GM23338 (cell line): ENCODE results near the gene GLYATL1B. TPM values are rescaled to one million over a fixed set of nuclear protein-coding genes. Genes with fewer than 3 reads are reported as not detected.

Experiments used
- ATAC-seq: fragments of 200-7000 bp; cut with Tn5 transposase; 3 replicates; pipeline ENCODE4 v1.9.1; 2020
- DNase-seq: peaks from one replicate; pipeline ENCODE4 v3.0.0-alpha.2; 2015; ENCODE audit warnings: low spot score
- H2AFZ ChIP-seq: fragments of 200-600 bp; sonication (generic); 2 replicates; pipeline ENCODE4 v1.8.0; 2016; ENCODE audit warnings: antibody characterized with exemption, mild to moderate bottlenecking, moderate library complexity
- H3F3A ChIP-seq: fragments of 200-600 bp; sonication (generic); replicated peaks from 2 replicates; pipeline ENCODE4 v1.8.0; 2017; ENCODE audit warnings: antibody characterized with exemption, mixed run types, low read depth
- H3K27ac ChIP-seq: fragments of 200-600 bp; sonication (generic); 2 replicates; pipeline ENCODE4 v1.6.1; 2016; ENCODE audit warnings: low read depth
- H3K27me3 ChIP-seq: fragments of 200-600 bp; sonication (generic); 2 replicates; pipeline ENCODE4 v1.8.0; 2016; ENCODE audit warnings: mild to moderate bottlenecking, mixed run types, moderate library complexity; ENCODE audit not compliant: insufficient read depth
- H3K36me3 ChIP-seq: fragments of 200-600 bp; sonication (generic); 2 replicates; pipeline ENCODE4 v1.8.0; 2016; ENCODE audit warnings: mild to moderate bottlenecking; ENCODE audit not compliant: insufficient read depth
- H3K4me1 ChIP-seq: fragments of 200-600 bp; sonication (generic); 2 replicates; pipeline ENCODE4 v1.8.0; 2016; ENCODE audit warnings: mild to moderate bottlenecking, moderate library complexity; ENCODE audit not compliant: insufficient read depth
- H3K4me2 ChIP-seq: fragments of 200-600 bp; sonication (generic); 2 replicates; pipeline ENCODE4 v1.7.1; 2017; ENCODE audit warnings: mixed run types
- H3K4me3 ChIP-seq: fragments of 200-600 bp; sonication (generic); 2 replicates; pipeline ENCODE4 v1.6.1; 2016; ENCODE audit warnings: mixed run types
- H3K79me2 ChIP-seq: fragments of 200-600 bp; sonication (generic); replicated peaks from 2 replicates; pipeline ENCODE4 v1.8.0; 2017; ENCODE audit warnings: mild to moderate bottlenecking; ENCODE audit not compliant: insufficient read depth
- H3K9me2 ChIP-seq: fragments of 200-600 bp; sonication (generic); 2 replicates; pipeline ENCODE4 v1.8.0; 2017; ENCODE audit not compliant: insufficient read depth
- H4K20me1 ChIP-seq: fragments of 200-600 bp; sonication (generic); replicated peaks from 2 replicates; pipeline ENCODE4 v1.8.0; 2017; ENCODE audit warnings: mild to moderate bottlenecking; ENCODE audit not compliant: insufficient read depth
- H3K27ac Mint-ChIP-seq: 2 replicates; pipeline ENCODE4 v1.8.0; 2020; ENCODE audit warnings: inconsistent platforms, mild to moderate bottlenecking, moderate library complexity, mixed read lengths
- H3K27me3 Mint-ChIP-seq: 3 replicates; pipeline ENCODE4 v1.8.0; 2022; ENCODE audit warnings: low read depth, mild to moderate bottlenecking, moderate library complexity, mixed read lengths, inconsistent platforms; ENCODE audit not compliant: insufficient read depth, poor library complexity
- H3K36me3 Mint-ChIP-seq: 3 replicates; pipeline ENCODE4 v1.8.0; 2021; ENCODE audit warnings: low read depth, mild to moderate bottlenecking, inconsistent platforms, moderate library complexity, mixed read lengths
- H3K4me1 Mint-ChIP-seq: 3 replicates; pipeline ENCODE4 v1.8.0; 2020; ENCODE audit warnings: mild to moderate bottlenecking, inconsistent platforms, mixed read lengths
- H3K4me3 Mint-ChIP-seq: 3 replicates; pipeline ENCODE4 v1.8.0; 2021; ENCODE audit warnings: moderate library complexity, mild to moderate bottlenecking, inconsistent platforms, mixed read lengths
- H3K9me3 Mint-ChIP-seq: 3 replicates; pipeline ENCODE4 v1.8.0; 2020; ENCODE audit warnings: moderate library complexity, mild to moderate bottlenecking, inconsistent platforms, mixed read lengths
- CREB1 ChIP-seq: fragments of 250-450 bp; sonication (Bioruptor Pico); IDR thresholded peaks from 2 replicates; pipeline ENCODE4 v1.5.0; 2020; ENCODE audit warnings: low read depth, mild to moderate bottlenecking, moderate library complexity
- CTCF ChIP-seq, 2 experiments: fragments of 200-600 bp in 1 of 2; sonication (generic) in 1 of 2; conservative IDR thresholded peaks; 2 replicates each; pipeline versions ENCODE4 v1.5.1 to v1.6.1; 2016 to 2017; ENCODE audit warnings: antibody characterized with exemption in 2 of 2, low read depth in 2 of 2, mild to moderate bottlenecking in 2 of 2, moderate library complexity in 1 of 2
- ETS1 ChIP-seq: IDR thresholded peaks from 2 replicates; pipeline ENCODE4 v1.6.1; 2016; ENCODE audit warnings: antibody characterized with exemption
- EZH2 ChIP-seq: fragments of 200-600 bp; sonication (generic); IDR thresholded peaks from one replicate; pipeline ENCODE4 v1.8.0; 2017; ENCODE audit warnings: antibody characterized with exemption, mild to moderate bottlenecking, low read depth; ENCODE audit not compliant: unreplicated experiment
- EZH2phosphoT487 ChIP-seq: fragments of 200-600 bp; sonication (generic); IDR thresholded peaks from one replicate; pipeline ENCODE4 v1.8.1; 2018; ENCODE audit warnings: antibody characterized with exemption; ENCODE audit not compliant: unreplicated experiment
- JUNB ChIP-seq: IDR thresholded peaks from one replicate; pipeline ENCODE4 v1.6.1; 2016; ENCODE audit warnings: antibody characterized with exemption; ENCODE audit not compliant: unreplicated experiment
- NANOG ChIP-seq: IDR thresholded peaks from 2 replicates; pipeline ENCODE4 v1.6.1; 2016; ENCODE audit warnings: antibody characterized with exemption, borderline replicate concordance
- POLR2AphosphoS5 ChIP-seq: IDR thresholded peaks from 2 replicates; pipeline ENCODE4 v1.6.1; 2016; ENCODE audit warnings: antibody characterized with exemption, low read depth
- REST ChIP-seq: IDR thresholded peaks from one replicate; pipeline ENCODE4 v1.6.1; 2018; ENCODE audit warnings: antibody characterized with exemption; ENCODE audit not compliant: unreplicated experiment
- STAT1 ChIP-seq: IDR thresholded peaks from one replicate; pipeline ENCODE4 v1.6.1; 2016; ENCODE audit warnings: antibody characterized with exemption; ENCODE audit not compliant: unreplicated experiment
- ZNF114 ChIP-seq: fragments of 250-450 bp; sonication (Bioruptor Pico); IDR thresholded peaks from 2 replicates; pipeline ENCODE4 v1.5.0; 2020; ENCODE audit warnings: mild to moderate bottlenecking, moderate library complexity
- ZNF331 ChIP-seq: fragments of 250-450 bp; sonication (Bioruptor Pico); IDR thresholded peaks from 2 replicates; pipeline ENCODE4 v1.5.0; 2020; ENCODE audit warnings: low read depth, mild to moderate bottlenecking, moderate library complexity
- ZNF462 ChIP-seq: fragments of 250-450 bp; sonication (Bioruptor Pico); IDR thresholded peaks from 2 replicates; pipeline ENCODE4 v1.5.0; 2020; ENCODE audit warnings: mild to moderate bottlenecking, moderate library complexity
- polyA plus RNA-seq: library from polyadenylated mRNA; unstranded; fragments of >200 nt; fragmentation: Nextera tagmentation; extraction: Ambion mirVana; gene quantifications from 2 replicates; pipeline ENCODE4 v1.2.1, GENCODE V29; 2016
- total RNA-seq: library from RNA; depleted of rRNA; stranded (reverse); fragments of >200 nt; shearing (Covaris generic); gene quantifications from 2 replicates; pipeline ENCODE4 v1.2.3, GENCODE V29; 2014

The GLYATL1B gene
- total and polyA plus RNA-seq, 2 experiments from 2014 or later = 0.27 to 0.90 TPM

GRCh38 chr11:59069087-59069486 is 17.0 kb upstream of the GLYATL1B start:
- no peaks in the 10 kb centered on the region for H3K36me3 ChIP-seq
- no peaks in the 10 kb centered on the region for H3K79me2 ChIP-seq
- Mint-ChIP-seq H3K27me3 (peaks cover 1% of the 10 kb centered on the region), H3K36me3 (no peaks in the 10 kb centered on the region), H3K4me1 (no peaks in the 10 kb centered on the region), H3K4me3 (no peak overlapping the region), H3K9me3 (peaks cover 1% of the 10 kb centered on the region; the same call in 1 of the 3 replicates), H3K27ac (no peak overlapping the region)
- H3K27ac ChIP-seq = no peak overlapping the region
- no peaks in the 10 kb centered on the region for H3K4me1 ChIP-seq
- ATAC-seq (no peak), DNase-seq (no peak)
- H2AFZ ChIP-seq = no peak overlapping the region
- H4K20me1 ChIP-seq = no peaks in the 10 kb centered on the region
- no peaks in the 10 kb centered on the region for H3F3A ChIP-seq
- H3K9me2 ChIP-seq = no peaks in the 10 kb centered on the region
- peaks cover 2% of the 10 kb centered on the region; the same call in 1 of the 2 replicates for H3K27me3 ChIP-seq
- TF ChIP-seq JUNB = no peak
- TF ChIP-seq CTCF (conservative IDR thresholded peaks at IDR 0.05; ENCODE audit: low read depth in 2 of 2) = no peak
- no peak for TF ChIP-seq REST
- TF ChIP-seq POLR2AphosphoS5 = no peak
- TF ChIP-seq NANOG = no peak
- no peak for TF ChIP-seq EZH2phosphoT487
- no peak for TF ChIP-seq CREB1 (CRISPR knock-in tag)
- TF ChIP-seq ZNF331 (CRISPR knock-in tag) = no peak
- no peak for TF ChIP-seq STAT1
- TF ChIP-seq EZH2 = no peak
- TF ChIP-seq ZNF114 (CRISPR knock-in tag) = no peak
- no peak for TF ChIP-seq ZNF462 (CRISPR knock-in tag)
- TF ChIP-seq ETS1 = no peak
- H3K4me2 ChIP-seq = no peak overlapping the region
- no peak overlapping the region for H3K4me3 ChIP-seq
